Measurements from ENCODE around the gene SLC5A10. TPM values are rescaled to one million over a fixed set of nuclear protein-coding genes. Genes with fewer than 3 reads are reported as not detected.

The SLC5A10 gene
- total RNA-seq, 6 experiments from 2014 or later: not detected

DNA sequence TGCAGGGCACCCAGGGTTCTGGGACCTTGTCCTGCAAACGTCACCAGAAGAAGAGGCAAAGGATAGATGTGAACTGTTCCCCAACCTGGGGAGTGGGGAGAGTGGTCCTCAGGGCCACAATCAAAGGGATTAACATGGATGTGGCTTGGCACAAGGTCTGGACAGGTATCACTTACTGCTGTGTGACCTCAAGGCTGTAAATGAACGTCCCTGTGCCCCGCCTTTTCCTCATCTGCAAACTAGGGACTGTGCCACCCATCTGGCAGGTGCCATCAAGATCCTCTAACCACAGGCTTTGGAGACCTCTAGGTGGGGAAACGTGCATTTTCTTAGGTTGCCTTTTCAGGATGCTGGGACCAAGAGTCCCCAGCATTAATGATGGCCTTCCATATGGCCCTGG, 25.1 kb downstream of the SLC5A10 start:
- Mint-ChIP-seq H3K36me3 (ENCODE audit: low read depth) (peaks cover 13% of the 10 kb centered on the region; the same call in 1 of the 2 replicates), H3K9me3 (no peaks in the 10 kb centered on the region)
- TF ChIP-seq, protein P1, sequence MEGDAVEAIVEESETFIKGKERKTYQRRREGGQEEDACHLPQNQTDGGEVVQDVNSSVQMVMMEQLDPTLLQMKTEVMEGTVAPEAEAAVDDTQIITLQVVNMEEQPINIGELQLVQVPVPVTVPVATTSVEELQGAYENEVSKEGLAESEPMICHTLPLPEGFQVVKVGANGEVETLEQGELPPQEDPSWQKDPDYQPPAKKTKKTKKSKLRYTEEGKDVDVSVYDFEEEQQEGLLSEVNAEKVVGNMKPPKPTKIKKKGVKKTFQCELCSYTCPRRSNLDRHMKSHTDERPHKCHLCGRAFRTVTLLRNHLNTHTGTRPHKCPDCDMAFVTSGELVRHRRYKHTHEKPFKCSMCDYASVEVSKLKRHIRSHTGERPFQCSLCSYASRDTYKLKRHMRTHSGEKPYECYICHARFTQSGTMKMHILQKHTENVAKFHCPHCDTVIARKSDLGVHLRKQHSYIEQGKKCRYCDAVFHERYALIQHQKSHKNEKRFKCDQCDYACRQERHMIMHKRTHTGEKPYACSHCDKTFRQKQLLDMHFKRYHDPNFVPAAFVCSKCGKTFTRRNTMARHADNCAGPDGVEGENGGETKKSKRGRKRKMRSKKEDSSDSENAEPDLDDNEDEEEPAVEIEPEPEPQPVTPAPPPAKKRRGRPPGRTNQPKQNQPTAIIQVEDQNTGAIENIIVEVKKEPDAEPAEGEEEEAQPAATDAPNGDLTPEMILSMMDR (IDR thresholded peaks at IDR 0.05): no peak

DNA sequence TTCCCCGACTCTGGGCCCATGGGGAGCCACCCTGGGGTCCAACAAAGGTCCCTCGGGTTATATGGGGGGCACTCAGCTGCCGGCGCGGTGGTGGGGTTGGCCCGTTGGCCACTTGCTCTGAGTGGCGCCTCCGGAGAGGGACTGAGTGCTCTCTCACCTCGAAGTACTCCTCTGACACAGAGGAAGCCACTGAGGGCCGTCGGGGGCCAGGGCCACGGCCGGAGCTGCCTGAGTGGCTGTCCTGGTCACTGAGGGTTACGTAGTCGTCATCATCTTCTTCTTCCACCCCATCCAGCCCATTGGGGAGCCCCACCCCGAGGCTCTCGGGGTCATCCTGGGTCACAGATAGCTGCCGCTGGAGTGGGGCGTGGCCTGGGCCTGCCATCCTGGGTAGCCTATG, 25.7 kb downstream of the SLC5A10 start:
- DNase-seq: no peak
- no peaks in the 10 kb centered on the region for H3K27me3 Mint-ChIP-seq (ENCODE audit: insufficient read depth)

More for the DNA sequence above, 25.1 kb downstream of the SLC5A10 start:
- Mint-ChIP-seq H3K27me3 (ENCODE audit: insufficient read depth) (no peaks in the 10 kb centered on the region), H3K4me1 (ENCODE audit: low read depth) (peaks cover 25% of the 10 kb centered on the region), H3K4me3 (no peak overlapping the region), H3K27ac (no peak overlapping the region)
- DNase-seq: no peak

DNA sequence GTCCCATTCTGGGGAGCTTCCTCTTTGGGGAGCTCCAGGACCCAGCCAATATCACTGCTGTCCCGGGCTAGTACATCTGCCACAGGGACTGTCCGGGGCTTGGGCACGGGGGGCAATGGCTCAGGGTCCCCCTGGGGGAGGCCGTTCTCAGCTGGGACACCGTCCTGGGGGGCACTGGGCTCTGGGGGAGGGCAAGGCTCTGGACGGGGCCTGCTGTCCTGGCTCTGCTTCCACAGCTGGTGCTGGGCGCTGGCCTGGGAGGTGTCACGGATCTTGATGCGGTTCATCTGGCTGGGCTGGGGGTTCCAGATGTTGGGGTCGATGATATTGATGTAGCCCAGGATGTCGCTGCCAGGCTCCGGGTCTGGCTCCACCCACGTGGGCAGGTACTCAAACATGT, 26.1 kb downstream of the SLC5A10 start:
- H3K27me3 Mint-ChIP-seq (ENCODE audit: insufficient read depth): no peaks in the 10 kb centered on the region

More for the DNA sequence above, 25.7 kb downstream of the SLC5A10 start:
- Mint-ChIP-seq H3K9me3 (no peaks in the 10 kb centered on the region), H3K4me1 (ENCODE audit: low read depth) (peaks cover 31% of the 10 kb centered on the region), H3K4me3 (no peak overlapping the region), H3K36me3 (ENCODE audit: low read depth) (peaks cover 13% of the 10 kb centered on the region; the same call in 1 of the 2 replicates), H3K27ac (no peak overlapping the region)
- TF ChIP-seq, protein P1 (IDR thresholded peaks at IDR 0.05): no peak

DNA sequence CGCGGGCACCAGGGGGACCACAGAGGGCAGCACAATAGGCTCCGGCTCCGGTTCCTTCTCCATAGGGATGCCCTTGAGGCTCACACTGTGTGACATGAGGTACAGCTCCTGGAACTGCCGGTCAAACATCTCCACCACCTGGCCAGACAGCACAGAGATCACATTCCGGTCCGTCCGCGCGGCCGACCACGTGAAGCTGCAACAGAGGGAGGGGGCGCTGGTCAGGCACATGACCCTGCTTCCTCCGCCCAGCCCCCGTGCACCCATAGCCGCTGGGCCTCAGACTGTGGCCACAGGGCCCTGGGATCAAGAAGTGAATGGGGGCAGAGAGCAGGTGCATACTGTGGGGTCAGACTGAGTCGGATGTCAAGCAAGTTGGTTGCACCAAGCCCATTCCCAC, 26.7 kb downstream of the SLC5A10 start:
- Mint-ChIP-seq H3K9me3 (no peaks in the 10 kb centered on the region), H3K36me3 (ENCODE audit: low read depth) (peaks cover 13% of the 10 kb centered on the region; the same call in 1 of the 2 replicates), H3K4me3 (no peak overlapping the region), H3K27me3 (ENCODE audit: insufficient read depth) (no peaks in the 10 kb centered on the region), H3K27ac (no peak overlapping the region), H3K4me1 (ENCODE audit: low read depth) (peaks cover 40% of the 10 kb centered on the region)
- DNase-seq: no peak
- TF ChIP-seq, protein P1 (IDR thresholded peaks at IDR 0.05): no peak

More for the DNA sequence above, 26.1 kb downstream of the SLC5A10 start:
- H3K36me3 Mint-ChIP-seq (ENCODE audit: low read depth): peaks cover 13% of the 10 kb centered on the region; the same call in 1 of the 2 replicates
- H3K4me3 Mint-ChIP-seq: no peak overlapping the region
- DNase-seq: no peak
- H3K4me1 Mint-ChIP-seq (ENCODE audit: low read depth): peaks cover 35% of the 10 kb centered on the region
- H3K27ac Mint-ChIP-seq: no peak overlapping the region
- TF ChIP-seq, protein P1 (IDR thresholded peaks at IDR 0.05): no peak
- no peaks in the 10 kb centered on the region for H3K9me3 Mint-ChIP-seq

DNA sequence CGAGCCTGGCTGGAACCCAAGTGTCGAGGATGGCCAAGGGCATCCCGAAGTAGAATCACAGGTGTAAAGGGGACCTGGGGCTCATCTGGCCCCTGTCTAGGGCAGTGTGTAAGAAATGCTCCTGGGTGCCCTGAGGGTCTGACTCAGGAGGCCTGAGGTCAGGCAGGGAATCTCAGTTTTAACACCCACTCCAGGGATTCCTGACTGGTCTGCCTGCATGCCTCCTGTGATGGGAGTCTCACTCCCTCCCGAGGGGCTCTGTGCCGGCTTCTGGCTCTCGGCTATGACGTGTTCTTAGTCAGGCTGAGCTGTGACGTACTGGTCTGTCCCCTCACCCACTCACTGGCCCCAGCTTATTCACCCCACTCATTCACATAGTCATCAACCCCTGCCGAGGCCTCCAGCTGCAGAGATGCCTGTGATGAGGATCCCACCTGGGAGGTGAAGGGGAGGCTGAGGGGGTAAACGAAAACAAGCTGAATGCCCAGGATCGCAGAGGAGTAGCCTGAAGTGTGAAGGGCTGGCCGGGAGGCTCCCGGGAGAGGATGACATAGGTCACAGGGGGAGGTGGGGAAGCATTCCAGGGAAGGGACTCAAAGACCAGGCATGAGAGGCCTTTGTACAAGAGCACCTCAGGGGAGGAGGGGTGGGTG, 28.8 kb downstream of the SLC5A10 start:
- TF ChIP-seq, protein P1 (IDR thresholded peaks at IDR 0.05): no peak
- Mint-ChIP-seq H3K27me3 (ENCODE audit: insufficient read depth) (no peaks in the 10 kb centered on the region), H3K27ac (peak overlapping the region; percentile 92), H3K9me3 (no peaks in the 10 kb centered on the region), H3K36me3 (ENCODE audit: low read depth) (peaks cover 13% of the 10 kb centered on the region; the same call in 1 of the 2 replicates), H3K4me3 (peak overlapping the region; percentile 72), H3K4me1 (ENCODE audit: low read depth) (peaks cover 32% of the 10 kb centered on the region)
- DNase-seq: peak; percentile 64

Data from HFFc6 (cell line).